Mucosa of descending colon (tissue), 3 donors: ENCODE data around the gene SRP9. TPM values are rescaled to one million over a fixed set of nuclear protein-coding genes. Genes with fewer than 3 reads are reported as not detected.

ENCODE experiments used
- ATAC-seq: fragments of 200-7000 bp; cut with Tn5 transposase; one replicate; pipeline ENCODE4 v1.9.1; 2020; ENCODE audit warnings: mild to moderate bottlenecking, moderate library complexity
- DNase-seq, 3 donors: peaks; one replicate each; pipeline ENCODE4 v3.0.0-alpha.2; 2020
- H3K36me3 ChIP-seq: fragments of 200-600 bp; one replicate; pipeline ENCODE4 v1.8.0; 2021; ENCODE audit warnings: low read depth, mild to moderate bottlenecking
- H3K4me1 ChIP-seq: fragments of 200-600 bp; one replicate; pipeline ENCODE4 v1.8.0; 2021; ENCODE audit warnings: low read depth, mild to moderate bottlenecking
- H3K4me3 ChIP-seq: fragments of 200-600 bp; one replicate; pipeline ENCODE4 v1.8.0; 2021; ENCODE audit warnings: mild to moderate bottlenecking
- H3K9me3 ChIP-seq: fragments of 200-600 bp; one replicate; pipeline ENCODE4 v1.8.0; 2021; ENCODE audit warnings: mild to moderate bottlenecking
- CTCF ChIP-seq: fragments of 200-600 bp; IDR thresholded peaks from one replicate; pipeline ENCODE4 v1.8.0; 2022; ENCODE audit warnings: antibody characterized with exemption, mild to moderate bottlenecking
- intact Hi-C, 2 donors: fragments of 100-400 bp; cut with DNase I in 1 of 2; cut with micrococcal nuclease in 1 of 2; formaldehyde crosslinking; loops; one replicate each; pipeline versions ENCODE4 v1.11.0 to v1.11.1; 2022; cut with DNase I, micrococcal nuclease
- total RNA-seq, 3 donors: library from RNA; stranded (reverse); fragmentation: NEBNext Ultra II Directional in 2 of 3; extraction: Animal tissue kit (Norgen Biotek cat#: 25700) in 2 of 3; gene quantifications; one replicate each; pipeline versions ENCODE4 v1.2.1 to v1.2.4, GENCODE V29; 2021 to 2023
- donor health status: DM: no; HTN: no; CAD: no; lungs with moderate emphysema.
- donor health status: DM: no; HTN: no; CAD: no.
- donor health status: DM: no; HTN: yes; CAD: no.

SRP9 gene
- total RNA-seq, 3 donors from 2014 or later: 168 to 208 (median 187) TPM

- Histone ChIP-seq H3K9me3 (no peaks in the 10 kb centered on the region), H3K4me3 (no peak overlapping the region), H3K36me3 (no peaks in the 10 kb centered on the region), H3K4me1 (no peaks in the 10 kb centered on the region)
- no peak for ATAC-seq
- no peak for TF ChIP-seq CTCF
- DNase-seq: no peak
- intact Hi-C loops: no loop called here
Observed at GRCh38 chr1:225762444-225762843, 15.2 kb upstream of the SRP9 start.

- Histone ChIP-seq H3K4me1 (no peaks in the 10 kb centered on the region), H3K4me3 (no peak overlapping the region), H3K9me3 (no peaks in the 10 kb centered on the region), H3K36me3 (no peaks in the 10 kb centered on the region)
- DNase-seq (no peak), ATAC-seq (no peak)
- intact Hi-C loops: no loop called here
- TF ChIP-seq CTCF: no peak
Observed at GRCh38 chr1:225763716-225764548, 13.7 kb upstream of the SRP9 start.

- Histone ChIP-seq H3K4me1 (no peaks in the 10 kb centered on the region), H3K9me3 (no peaks in the 10 kb centered on the region), H3K4me3 (no peak overlapping the region), H3K36me3 (no peaks in the 10 kb centered on the region)
- no peak for ATAC-seq
- no peak for TF ChIP-seq CTCF
- DNase-seq: no peak
- intact Hi-C loops: no loop called here
Observed at GRCh38 chr1:225765982-225766674, 11.5 kb upstream of the SRP9 start.

- H3K4me3 ChIP-seq: no peak overlapping the region
- TF ChIP-seq CTCF: no peak
- DNase-seq (no peak), ATAC-seq (peak; percentile 30)
- intact Hi-C loops: no loop called here
- no peaks in the 10 kb centered on the region for H3K36me3 ChIP-seq
- peaks cover 2% of the 10 kb centered on the region for H3K4me1 ChIP-seq
- H3K9me3 ChIP-seq: no peaks in the 10 kb centered on the region
Observed at GRCh38 chr1:225766967-225767633, 10.5 kb upstream of the SRP9 start.

GRCh38 chr1:225767634-225768540 is 9.7 kb upstream of the SRP9 start:
- ATAC-seq (peak; percentile 45), DNase-seq (peak; percentile 62 to 79 (median 62))
- no peak for TF ChIP-seq CTCF
- Histone ChIP-seq H3K4me1 (peaks cover 10% of the 10 kb centered on the region), H3K36me3 (no peaks in the 10 kb centered on the region), H3K9me3 (no peaks in the 10 kb centered on the region), H3K4me3 (no peak overlapping the region)
- intact Hi-C loops: no loop called here
